Body of pancreas (tissue), 4 donors: Measurements from ENCODE around the gene KIR2DL4.
"Not testable (repeated sequence)": the region's sequence is repeated elsewhere in the genome, so short reads cannot be mapped to it uniquely, and the experiment has no call there.

Experiments
- CTCF ChIP-seq, 7 experiments: fragments of 450-650 bp in 4 of 7; fragments of 200-600 bp in 3 of 7; sonication (generic) in 3 of 7; IDR thresholded peaks; one replicate each; pipeline ENCODE4 v1.5.1; 2016 to 2019; ENCODE audit warnings: antibody characterized with exemption in 7 of 7
- POLR2A ChIP-seq, 3 donors: fragments of 450-650 bp; IDR thresholded peaks; one replicate each; pipeline ENCODE4 v1.6.1; 2016; ENCODE audit warnings: antibody characterized with exemption in 3 of 3, mild to moderate bottlenecking in 2 of 3

- not testable (repeated sequence) for TF ChIP-seq CTCF, POLR2A (IDR thresholded peaks at IDR 0.05)
Observed at GRCh38 chr19:54775095-54775815, 28.2 kb upstream of the KIR2DL4 start.
